B cell (primary cell): Measurements from ENCODE around the gene CUL9.

Source experiments
- CTCF ChIP-seq: fragments of 200-600 bp; IDR thresholded peaks from one replicate; pipeline ENCODE4 v1.8.0; 2022; ENCODE audit warnings: antibody characterized with exemption, mild to moderate bottlenecking
- EZH2 ChIP-seq: IDR thresholded peaks from 2 replicates; pipeline ENCODE4 v1.6.1; 2012; ENCODE audit warnings: borderline replicate concordance, low read depth, mild to moderate bottlenecking, moderate library complexity, low read length; ENCODE audit not compliant: insufficient read depth, poor library complexity, severe bottlenecking

GRCh38 chr6:43150051-43150751 is 31.8 kb upstream of the CUL9 start:
- TF ChIP-seq CTCF (no peak), EZH2 (no peak)
